NCI-H510A (cell line): ENCODE data around the gene CFAP299.
A peak's percentile ranks its signal among the peaks of the same experiment; 100 is the strongest.

Experiments used
- DNase-seq: peaks from one replicate; lab custom pipeline; 2025; lab: John Stamatoyannopoulos, UW

CFAP299 gene

DNA sequence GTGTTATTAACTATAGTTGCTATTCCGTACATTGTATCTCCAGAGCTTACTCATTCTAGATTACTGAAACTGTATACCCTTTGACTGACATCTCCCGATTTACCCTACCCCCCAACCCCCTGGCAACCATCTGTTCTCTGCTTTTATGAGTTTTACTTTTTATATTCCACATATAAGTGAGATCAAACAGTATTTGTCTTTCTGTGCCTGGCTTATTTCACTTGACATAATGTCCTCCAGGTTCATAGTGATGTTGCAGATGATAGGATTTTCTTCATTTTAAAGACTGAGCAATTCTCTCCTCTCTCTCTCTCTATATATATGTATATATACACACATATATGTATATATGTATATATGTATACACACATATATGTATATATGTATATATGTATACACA lies 54.6 kb downstream of the CFAP299 start:
- DNase-seq, result no peak

DNA sequence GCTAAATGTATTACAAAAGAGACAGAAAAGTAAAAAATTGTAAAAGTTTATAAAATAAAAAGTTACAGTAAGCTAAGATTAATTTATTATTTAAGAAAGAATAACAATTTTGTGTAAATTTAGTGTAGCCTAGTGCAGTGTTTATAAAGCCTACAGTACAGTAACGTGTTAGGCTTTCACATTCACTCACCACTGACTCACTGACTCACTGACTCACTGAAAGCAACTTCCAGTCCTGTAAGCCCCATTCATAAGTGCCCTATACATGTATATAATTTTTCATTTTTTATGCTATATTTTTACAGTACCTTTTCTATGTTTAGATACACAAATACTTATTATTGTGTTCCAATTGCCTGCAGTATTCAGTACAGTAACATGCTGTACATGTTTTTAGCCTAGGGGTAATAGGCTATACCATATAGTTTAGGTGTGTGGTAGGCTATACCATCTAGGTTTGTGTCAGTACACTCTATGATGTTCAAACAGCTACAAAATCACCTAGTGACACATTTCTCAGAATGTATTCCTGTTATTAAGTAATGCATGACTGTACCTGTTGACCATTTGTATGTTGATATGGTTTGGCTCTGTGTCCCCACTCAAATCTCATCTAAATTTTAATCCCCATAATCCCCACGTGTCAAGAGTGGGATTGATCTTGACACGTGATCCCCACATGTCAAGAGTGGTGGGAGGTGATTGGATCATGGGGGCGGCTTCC lies 57.9 kb downstream of the CFAP299 start:
- no peak for DNase-seq

DNA sequence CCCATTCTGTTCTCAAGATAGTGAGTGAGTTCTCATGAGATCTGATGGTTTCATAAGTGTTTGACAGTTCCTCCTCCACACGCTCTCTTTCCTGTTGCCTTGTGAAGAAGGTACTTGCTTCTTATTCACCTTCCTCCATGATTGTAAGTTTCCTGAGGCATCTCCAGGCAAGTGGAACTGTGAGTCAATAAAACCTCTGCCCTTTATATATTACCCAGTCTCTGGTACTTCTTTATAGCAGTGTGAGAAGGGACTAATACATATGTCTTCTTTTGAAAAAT lies 58.4 kb downstream of the CFAP299 start:
- DNase-seq, result no peak

DNA sequence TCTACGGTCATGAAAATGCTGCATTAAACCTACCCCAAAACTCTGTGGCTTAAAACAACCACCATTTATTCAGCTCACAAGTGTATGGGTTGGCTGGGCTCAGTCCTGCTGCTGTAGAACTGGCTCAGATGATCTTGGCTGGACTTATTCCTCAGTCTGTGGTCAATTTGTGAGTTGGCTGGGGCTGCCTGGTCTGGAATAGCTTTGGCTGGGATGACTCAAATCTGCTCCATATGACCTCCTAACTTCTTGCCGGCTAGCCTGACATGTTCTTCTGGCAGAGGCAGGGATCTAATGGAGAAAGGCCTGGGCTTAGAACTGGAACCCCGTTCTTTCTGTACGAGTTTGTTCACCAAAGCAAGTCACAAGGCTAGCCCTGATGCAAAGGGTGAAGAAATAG lies 71.7 kb downstream of the CFAP299 start:
- DNase-seq, result no peak

DNA sequence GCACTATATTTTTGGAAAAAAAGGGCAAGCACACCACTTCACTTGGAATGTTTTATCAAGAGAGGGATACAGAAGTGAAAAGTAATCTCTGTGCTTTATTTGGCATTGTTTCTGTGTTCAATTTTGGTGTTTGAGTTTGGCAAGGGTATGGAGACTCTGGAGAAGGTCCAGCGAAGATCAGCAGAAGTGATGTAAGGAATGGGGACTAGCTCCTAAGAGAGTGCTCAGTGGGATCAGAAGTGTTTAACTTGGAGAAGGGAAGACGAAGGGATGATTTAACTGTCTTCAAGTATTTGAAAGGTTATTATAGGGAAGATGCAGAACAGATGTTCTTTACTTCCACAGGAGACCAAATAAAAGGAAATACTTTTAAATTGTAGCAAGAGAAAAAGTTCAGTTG lies 74.3 kb downstream of the CFAP299 start:
- no peak for DNase-seq

DNA sequence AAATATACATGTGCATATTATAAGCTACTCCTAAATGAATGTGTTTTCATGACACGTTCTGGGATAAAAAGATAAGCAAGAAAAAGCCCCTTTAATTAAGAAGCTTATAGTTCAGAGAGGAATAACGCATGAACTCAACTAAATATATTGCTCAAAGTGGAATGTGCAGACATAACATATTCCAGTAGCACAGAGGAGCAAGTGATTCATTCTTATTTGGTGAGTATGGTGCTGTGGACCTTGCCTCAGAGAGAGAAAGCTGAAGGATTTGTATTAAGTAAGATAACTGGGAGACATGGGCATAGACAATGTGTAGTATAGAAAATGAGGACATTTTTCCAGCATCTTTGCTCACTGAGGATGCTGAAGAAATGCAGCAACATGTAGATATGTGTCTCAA lies 76.8 kb downstream of the CFAP299 start:
- no peak for DNase-seq

DNA sequence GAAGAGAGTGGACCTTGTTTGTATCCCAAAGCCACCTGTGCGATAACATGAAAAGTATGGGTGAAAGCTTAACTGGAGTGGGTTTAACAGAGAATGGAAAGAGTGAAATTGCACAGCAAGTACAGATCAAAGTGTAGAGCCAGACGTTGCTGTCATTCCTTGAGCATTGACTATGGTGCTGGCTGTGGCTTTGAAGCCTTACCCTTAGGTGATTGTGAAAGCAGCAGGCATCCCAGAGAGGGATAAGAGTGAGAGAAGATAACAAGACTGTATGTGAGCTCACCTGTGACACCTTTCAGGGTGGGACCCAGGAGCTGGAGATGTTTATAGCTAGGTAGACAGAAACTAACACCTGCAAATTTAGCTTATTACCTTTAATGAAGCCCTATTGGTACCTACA lies 77.6 kb downstream of the CFAP299 start:
- DNase-seq, result no peak

GRCh38 chr4:80417019-80417418 lies 81.5 kb downstream of the CFAP299 start:
- no peak for DNase-seq

- no peak for DNase-seq
These were observed 84.4 kb downstream of the CFAP299 start for GRCh38 chr4:80419946-80420345.

- DNase-seq, result no peak
These were observed 85.1 kb downstream of the CFAP299 start for GRCh38 chr4:80420638-80421037.

- no peak for DNase-seq
These were observed 87.3 kb downstream of the CFAP299 start for GRCh38 chr4:80422727-80423404.

DNA sequence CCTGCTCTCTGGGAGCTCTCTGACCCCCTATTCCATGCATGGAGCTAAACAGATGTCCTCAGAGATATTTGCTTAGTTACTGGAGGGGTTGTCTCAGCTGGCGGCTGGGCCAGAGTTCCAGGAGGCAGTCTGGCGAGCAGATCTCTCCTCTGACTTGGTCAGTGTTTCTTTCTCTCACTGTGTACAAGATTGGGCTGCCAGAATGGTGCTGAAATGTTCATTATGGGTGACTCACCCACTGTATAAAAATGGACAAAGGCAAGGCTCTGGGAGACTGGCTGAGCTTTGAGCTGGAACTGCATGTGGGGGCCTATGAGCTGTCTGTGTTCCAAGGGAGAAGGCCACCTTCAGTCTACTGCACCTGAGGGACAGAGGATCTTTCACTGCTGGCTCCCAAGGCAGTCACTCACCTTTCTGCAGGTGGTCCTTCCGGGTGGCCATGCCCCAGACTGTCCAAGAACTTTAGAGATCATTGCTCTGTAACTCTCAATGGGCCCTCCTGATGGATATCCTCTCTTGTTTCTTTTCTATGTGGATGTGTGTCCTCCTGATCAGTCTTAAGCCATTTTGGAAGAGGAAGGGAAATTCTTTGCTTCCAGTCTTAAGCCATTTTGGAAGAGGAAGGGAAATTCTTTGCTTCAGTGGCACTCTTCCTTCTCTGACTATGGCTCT lies 88.2 kb downstream of the CFAP299 start:
- DNase-seq, result no peak

- no peak for DNase-seq
These were observed 88.7 kb downstream of the CFAP299 start for GRCh38 chr4:80424225-80424581.

DNA sequence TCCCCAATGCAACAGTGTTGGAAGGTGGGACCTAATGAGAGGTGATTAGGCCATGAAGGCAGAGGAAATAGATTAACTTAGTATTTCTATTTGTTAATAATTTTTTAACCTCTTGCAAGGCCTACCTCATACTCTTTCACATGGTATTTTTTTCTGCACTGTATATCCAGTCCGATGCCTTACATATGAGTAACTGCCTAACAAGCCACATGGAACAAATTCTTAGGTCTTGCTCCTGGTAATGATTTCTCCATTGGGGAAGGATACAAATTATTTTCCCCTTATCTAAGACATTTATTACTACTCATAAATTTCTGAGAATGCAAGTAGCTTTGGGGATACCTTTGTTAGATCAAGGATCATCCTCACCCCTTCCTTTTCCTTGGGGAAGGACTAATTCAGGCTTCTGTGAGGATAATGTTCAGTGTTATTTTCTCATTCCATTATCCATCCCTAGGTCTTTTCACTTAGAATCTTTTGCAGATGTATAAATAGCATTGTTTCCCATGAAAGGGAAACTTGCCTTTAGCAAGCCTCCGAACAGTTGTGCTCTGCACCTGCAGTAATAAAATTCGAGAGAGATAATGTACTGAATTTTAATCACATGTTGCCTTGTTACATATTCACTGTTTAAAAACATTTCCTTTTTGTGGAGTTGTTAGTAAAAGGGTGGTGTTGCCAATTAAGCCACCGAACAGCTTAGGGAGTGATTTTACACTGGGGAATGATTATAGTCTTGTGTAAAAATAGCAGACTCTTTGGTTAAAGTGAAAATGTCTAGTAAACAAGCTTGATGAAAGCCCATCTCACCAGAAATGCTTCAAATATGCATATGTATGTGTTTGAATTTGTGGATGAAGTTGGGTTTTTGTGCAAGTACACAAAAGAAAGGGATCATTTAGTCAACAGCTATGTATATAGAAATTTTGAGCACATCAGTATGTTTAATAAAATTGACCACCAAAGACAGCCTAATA lies 89.9 kb downstream of the CFAP299 start:
- no peak for DNase-seq

DNA sequence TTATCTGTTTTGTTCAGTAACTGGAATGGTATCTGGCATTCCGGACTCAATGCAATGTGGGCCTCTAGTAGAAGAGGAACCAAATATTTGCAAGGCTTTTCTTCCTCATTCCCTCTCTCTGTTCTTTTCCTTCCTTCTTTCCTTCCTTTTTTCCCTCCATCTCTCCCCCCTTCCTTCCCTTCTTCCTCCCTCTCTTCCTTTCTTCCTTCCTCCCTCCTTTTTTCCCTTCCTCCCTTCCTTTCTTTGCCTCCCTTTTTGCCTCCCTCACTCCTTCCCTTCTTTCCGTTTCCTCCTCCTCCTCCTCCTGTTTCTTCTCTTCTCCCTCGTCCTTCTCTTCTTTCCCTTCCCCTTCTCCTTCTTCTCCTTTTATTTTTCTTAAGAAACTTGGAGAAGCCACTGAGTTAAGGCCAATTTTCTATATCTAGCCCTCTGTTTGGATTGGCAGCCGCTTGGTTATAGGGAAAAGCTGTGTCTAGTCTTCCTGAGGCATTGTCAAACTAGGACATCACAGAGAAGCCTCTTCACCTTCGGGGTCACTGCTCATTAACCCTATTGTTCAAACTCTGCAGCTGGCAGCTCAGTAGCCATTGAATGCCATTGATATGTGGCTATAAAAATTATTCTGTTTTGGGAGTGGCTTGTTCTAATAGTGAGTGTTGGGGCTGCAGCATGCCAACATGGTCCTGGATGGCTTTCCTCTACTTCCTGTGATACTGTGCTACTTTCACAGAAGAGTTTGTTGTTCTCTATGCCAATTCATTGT lies 95.9 kb downstream of the CFAP299 start:
- no peak for DNase-seq

DNA sequence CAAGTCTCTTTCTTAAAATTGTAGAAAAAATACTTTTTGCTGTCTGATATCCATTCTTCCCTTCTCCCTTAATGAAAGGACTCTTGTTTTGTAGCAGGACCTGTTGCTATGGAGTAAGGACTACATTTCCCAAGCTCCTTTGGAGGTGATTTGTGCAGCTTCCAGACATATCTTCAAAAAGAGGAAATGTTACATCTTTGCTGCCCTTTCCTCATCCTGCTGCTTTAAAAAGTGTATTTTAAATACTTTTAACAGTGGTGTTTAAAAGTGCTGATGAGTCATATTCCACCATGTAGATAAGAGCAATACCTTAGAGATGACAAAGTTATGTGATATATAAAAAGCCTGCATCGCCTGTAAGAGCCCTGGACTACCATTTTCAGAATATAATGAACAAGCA lies 98.7 kb downstream of the CFAP299 start:
- no peak for DNase-seq

- no peak for DNase-seq
These were observed 102.5 kb downstream of the CFAP299 start for GRCh38 chr4:80438016-80438415.

GRCh38 chr4:80439294-80440061 lies 103.9 kb downstream of the CFAP299 start:
- DNase-seq, result peak; percentile 17

GRCh38 chr4:80446248-80446647 lies 110.7 kb downstream of the CFAP299 start:
- DNase-seq, result no peak

DNA sequence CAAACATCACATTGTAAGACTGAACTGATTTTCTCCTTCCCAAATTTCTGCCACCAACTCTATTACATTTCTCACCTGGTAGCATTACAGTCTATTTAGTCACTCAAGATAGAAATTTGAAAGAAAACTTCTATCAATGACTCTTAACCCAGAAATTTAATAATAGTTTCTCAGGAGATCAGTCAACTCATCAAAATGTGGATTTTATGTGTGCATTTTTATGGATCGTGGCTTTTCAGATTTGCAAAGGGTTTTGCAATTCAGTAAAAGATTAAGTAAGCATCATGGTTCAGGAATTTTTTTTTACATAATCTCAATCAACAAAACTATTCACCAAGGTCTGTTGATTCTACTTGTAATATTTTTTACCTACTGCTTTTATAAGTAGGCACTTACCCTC lies 111.1 kb downstream of the CFAP299 start:
- DNase-seq, result no peak

DNA sequence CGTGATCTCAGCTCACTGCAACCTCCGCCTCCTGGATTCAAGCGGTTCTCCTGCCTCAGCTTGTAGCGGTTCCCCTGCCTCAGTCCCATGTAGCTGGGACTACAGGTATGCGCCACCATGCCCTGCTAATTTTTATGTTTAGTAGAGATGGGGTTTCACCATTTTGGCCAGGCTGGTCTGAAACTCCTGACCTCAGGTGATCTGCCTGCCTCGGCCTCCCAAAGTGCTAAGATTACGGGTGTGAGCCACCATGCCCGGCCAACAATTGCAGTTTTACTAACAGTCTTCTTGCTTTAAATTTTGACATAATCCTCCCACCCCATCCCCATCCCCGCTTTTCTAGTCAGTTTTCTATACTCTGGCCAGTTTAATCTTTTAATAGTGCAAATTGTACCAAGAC lies 112.0 kb downstream of the CFAP299 start:
- DNase-seq, result no peak
